ENCODE measurements around the gene ZNF662.
A peak's percentile ranks its signal among the peaks of the same experiment; 100 is the strongest.

The ZNF662 gene

GRCh38 chr3:42936157-42936981 lies 30.4 kb downstream of the ZNF662 start:
- no peak for DNase-seq (ENCODE audit: low spot score)

GRCh38 chr3:42937334-42937733 lies 31.4 kb downstream of the ZNF662 start:
- no peak for DNase-seq (ENCODE audit: low spot score)

GRCh38 chr3:42942693-42943092 lies 36.8 kb downstream of the ZNF662 start:
- no peak for DNase-seq (ENCODE audit: low spot score)

GRCh38 chr3:42946050-42946449 lies 40.1 kb downstream of the ZNF662 start:
- DNase-seq (ENCODE audit: low spot score) = no peak

GRCh38 chr3:42957573-42957972 lies 51.6 kb downstream of the ZNF662 start:
- no peak for DNase-seq (ENCODE audit: low spot score)

- no peak for DNase-seq (ENCODE audit: low spot score)
These were observed 54.3 kb downstream of the ZNF662 start for GRCh38 chr3:42960282-42960681.

GRCh38 chr3:42960786-42961185 lies 54.8 kb downstream of the ZNF662 start:
- DNase-seq (ENCODE audit: low spot score) = no peak

GRCh38 chr3:42961633-42962032 lies 55.7 kb downstream of the ZNF662 start:
- DNase-seq (ENCODE audit: low spot score) = peak; percentile 65

- no peak for DNase-seq (ENCODE audit: low spot score)
These were observed 57.3 kb downstream of the ZNF662 start for GRCh38 chr3:42963269-42963668.

- no peak for DNase-seq (ENCODE audit: low spot score)
These were observed 58.3 kb downstream of the ZNF662 start for GRCh38 chr3:42964266-42964665.
